Natural killer cell (primary cell): Measurements from ENCODE around the gene FAM13B. TPM values are rescaled to one million over a fixed set of nuclear protein-coding genes. Genes with fewer than 3 reads are reported as not detected.
"Not testable (repeated sequence)": the region's sequence is repeated elsewhere in the genome, so short reads cannot be mapped to it uniquely, and the experiment has no call there.

Source experiments
- ATAC-seq, 3 donors: fragments of 150-1000 bp in 2 of 3; fragments of 200-7000 bp in 1 of 3; cut with Tn5 transposase; 1 replicate in 1 of 3; 2 replicates in 2 of 3; pipeline ENCODE4 v1.10.0; 2021; ENCODE audit warnings: mild to moderate bottlenecking in 2 of 3, moderate library complexity in 2 of 3
- DNase-seq, 2 donors: peaks; one replicate each; pipeline versions ENCODE4 v3.0.0 to v3.0.0-alpha.2; 2013 to 2021; ENCODE audit warnings: mixed read lengths in 1 of 2
- H3K27ac ChIP-seq: one replicate; pipeline ENCODE4 v1.5.1; 2013; ENCODE audit warnings: mild to moderate bottlenecking, low read length
- H3K27me3 ChIP-seq: one replicate; pipeline ENCODE4 v1.6.1; 2013; ENCODE audit warnings: low read length; ENCODE audit not compliant: control insufficient read depth, insufficient read depth
- H3K36me3 ChIP-seq: one replicate; pipeline ENCODE4 v1.6.1; 2013; ENCODE audit warnings: low read length; ENCODE audit not compliant: control insufficient read depth, insufficient read depth
- H3K4me1 ChIP-seq: one replicate; pipeline ENCODE4 v1.6.1; 2013; ENCODE audit warnings: low read length; ENCODE audit not compliant: control insufficient read depth, insufficient read depth
- H3K4me3 ChIP-seq: one replicate; pipeline ENCODE4 v1.5.1; 2013; ENCODE audit warnings: low read length
- H3K9me3 ChIP-seq: one replicate; pipeline ENCODE4 v1.6.1; 2013; ENCODE audit warnings: low read length; ENCODE audit not compliant: control insufficient read depth, insufficient read depth
- H3K27ac Mint-ChIP-seq, 2 donors: one replicate each; pipeline ENCODE4 v1.8.0; 2022; ENCODE audit warnings: mild to moderate bottlenecking in 2 of 2, mixed read lengths in 2 of 2, moderate library complexity in 1 of 2
- H3K27me3 Mint-ChIP-seq, 2 donors: one replicate each; pipeline ENCODE4 v1.8.0; 2022; ENCODE audit warnings: low read depth in 2 of 2, mixed read lengths in 2 of 2
- H3K36me3 Mint-ChIP-seq: one replicate; pipeline ENCODE4 v1.8.0; 2022; ENCODE audit warnings: mixed read lengths
- H3K4me1 Mint-ChIP-seq, 2 donors: one replicate each; pipeline ENCODE4 v1.8.0; 2022; ENCODE audit warnings: mixed read lengths in 2 of 2
- H3K4me3 Mint-ChIP-seq: one replicate; pipeline ENCODE4 v1.8.0; 2022; ENCODE audit warnings: mild to moderate bottlenecking, moderate library complexity, mixed read lengths
- H3K9me3 Mint-ChIP-seq, 2 donors: one replicate each; pipeline ENCODE4 v1.8.0; 2022; ENCODE audit warnings: mixed read lengths in 2 of 2
- CTCF ChIP-seq: fragments of 200-600 bp; IDR thresholded peaks from one replicate; pipeline ENCODE4 v1.8.0; 2022; ENCODE audit warnings: antibody characterized with exemption
- WGBS: methylation state at CpG from one replicate; pipeline ENCODE4 v1.1.7; 2013; ENCODE audit warnings: missing lambda C conversion rate; ENCODE audit not compliant: insufficient coverage; 5-methylcytosine and 5-hydroxymethylcytosine counted together
- intact Hi-C: fragments of 100-400 bp; cut with micrococcal nuclease; formaldehyde crosslinking; loops from one replicate; pipeline ENCODE4 v1.14.2; 2022
- total RNA-seq, 4 donors: library from RNA; stranded (reverse); fragments of 120-200 nt in 1 of 4; gene quantifications; one replicate each; pipeline versions ENCODE4 v1.2.3 to v1.2.4, GENCODE V29; 2013 to 2022

FAM13B gene
- total RNA-seq, 3 donors from 2014 or later (not counting 1 experiment from before 2014, with no cell fraction given): 58.8 to 74.4 (median 67.4) TPM

GRCh38 chr5:138032028-138032571 is 779 bp downstream of the FAM13B start:
- ATAC-seq: peak; percentile 35 to 61 (median 45)
- H3K27ac ChIP-seq: peak overlapping the region; percentile 100
- DNase-seq: peak in 1 of 2 donors; percentile 77
- H3K9me3 Mint-ChIP-seq: no peaks in the 10 kb centered on the region
- no peaks in the 10 kb centered on the region for H3K36me3 Mint-ChIP-seq
- no peaks in the 10 kb centered on the region for H3K36me3 ChIP-seq
- H3K4me1 Mint-ChIP-seq: peaks cover 60 to 63% of the 10 kb centered on the region in 2 donors
- no peaks in the 10 kb centered on the region for H3K27me3 Mint-ChIP-seq
- intact Hi-C loops: loop anchor here (2.0 kb wide), 1 partner anchor 279 kb away; no protein-coding TSS in a partner anchor
- H3K27ac Mint-ChIP-seq: peak overlapping the region; percentile 96 to 97
- no peaks in the 10 kb centered on the region for H3K27me3 ChIP-seq
- no peak for TF ChIP-seq CTCF
- peak overlapping the region; percentile 99 for H3K4me3 ChIP-seq
- peak overlapping the region; percentile 95 for H3K4me3 Mint-ChIP-seq
- under 1% methylated on average over 24 of the region's 24 CpGs for WGBS
- H3K4me1 ChIP-seq: peaks cover 33% of the 10 kb centered on the region
- no peaks in the 10 kb centered on the region for H3K9me3 ChIP-seq

GRCh38 chr5:138029944-138030343 is 2.9 kb downstream of the FAM13B start:
- peak overlapping the region; percentile 96 to 97 for H3K27ac Mint-ChIP-seq
- peaks cover 67 to 68% of the 10 kb centered on the region in 2 donors for H3K4me1 Mint-ChIP-seq
- H3K36me3 Mint-ChIP-seq: no peaks in the 10 kb centered on the region
- TF ChIP-seq CTCF: no peak
- no peaks in the 10 kb centered on the region for H3K27me3 Mint-ChIP-seq
- intact Hi-C loops: no loop called here
- no peaks in the 10 kb centered on the region for H3K36me3 ChIP-seq
- no peaks in the 10 kb centered on the region for H3K9me3 ChIP-seq
- peak overlapping the region; percentile 52 for H3K4me3 Mint-ChIP-seq
- H3K27me3 ChIP-seq: no peaks in the 10 kb centered on the region
- WGBS: 81% methylated on average over 2 of the region's 2 CpGs
- H3K27ac ChIP-seq: peak overlapping the region; percentile 20
- no peak for DNase-seq
- ATAC-seq: no peak
- H3K4me3 ChIP-seq: no peak overlapping the region
- peaks cover 30% of the 10 kb centered on the region for H3K4me1 ChIP-seq
- H3K9me3 Mint-ChIP-seq: no peaks in the 10 kb centered on the region

GRCh38 chr5:138029501-138029900 is 3.4 kb downstream of the FAM13B start:
- ATAC-seq: no peak
- Histone ChIP-seq H3K9me3 (no peaks in the 10 kb centered on the region), H3K27me3 (no peaks in the 10 kb centered on the region), H3K4me3 (no peak overlapping the region), H3K4me1 (peaks cover 33% of the 10 kb centered on the region), H3K36me3 (no peaks in the 10 kb centered on the region), H3K27ac (no peak overlapping the region)
- WGBS: 32% methylated on average over 1 of the region's 2 CpGs
- peak overlapping the region; percentile 96 to 97 for H3K27ac Mint-ChIP-seq
- DNase-seq: no peak
- peaks cover 72 to 73% of the 10 kb centered on the region in 2 donors for H3K4me1 Mint-ChIP-seq
- intact Hi-C loops: no loop called here
- H3K9me3 Mint-ChIP-seq: no peaks in the 10 kb centered on the region
- no peaks in the 10 kb centered on the region for H3K27me3 Mint-ChIP-seq
- no peaks in the 10 kb centered on the region for H3K36me3 Mint-ChIP-seq
- H3K4me3 Mint-ChIP-seq: peak overlapping the region; percentile 32
- TF ChIP-seq CTCF: no peak

- H3K27ac ChIP-seq: no peak overlapping the region
- H3K9me3 ChIP-seq: no peaks in the 10 kb centered on the region
- Mint-ChIP-seq H3K4me3 (peak overlapping the region; percentile 32), H3K9me3 (no peaks in the 10 kb centered on the region), H3K4me1 (peaks cover 77% of the 10 kb centered on the region in 2 donors), H3K27ac (peak overlapping the region; percentile 96 to 97), H3K36me3 (no peaks in the 10 kb centered on the region), H3K27me3 (no peaks in the 10 kb centered on the region)
- no peak for DNase-seq
- no peak for TF ChIP-seq CTCF
- no peak for ATAC-seq
- intact Hi-C loops: no loop called here
- H3K4me3 ChIP-seq: no peak overlapping the region
- H3K36me3 ChIP-seq: no peaks in the 10 kb centered on the region
- no peaks in the 10 kb centered on the region for H3K27me3 ChIP-seq
- peaks cover 33% of the 10 kb centered on the region for H3K4me1 ChIP-seq
- 66% methylated on average over 5 of the region's 5 CpGs for WGBS
Measured at GRCh38 chr5:138028971-138029365, 3.9 kb downstream of the FAM13B start.

GRCh38 chr5:138028262-138028970 is 4.5 kb downstream of the FAM13B start:
- H3K27ac ChIP-seq, H3K36me3 ChIP-seq, H3K4me3 Mint-ChIP-seq, H3K36me3 Mint-ChIP-seq, DNase-seq, H3K9me3 Mint-ChIP-seq, intact Hi-C loops, H3K27me3 Mint-ChIP-seq, ATAC-seq, H3K9me3 ChIP-seq, H3K4me3 ChIP-seq, H3K27me3 ChIP-seq: not testable (repeated sequence)
- H3K4me1 Mint-ChIP-seq: peaks cover 76 to 77% of the 10 kb centered on the region in 2 donors
- peaks cover 30% of the 10 kb centered on the region for H3K4me1 ChIP-seq
- 75% methylated on average over 9 of the region's 12 CpGs for WGBS
- peak overlapping the region; percentile 96 to 97 for H3K27ac Mint-ChIP-seq
